ENCODE data around the gene RAB3GAP2.
A peak's percentile ranks its signal among the peaks of the same experiment; 100 is the strongest.
"Not testable (repeated sequence)": the region's sequence is repeated elsewhere in the genome, so short reads cannot be mapped to it uniquely, and the experiment has no call there.

RAB3GAP2 gene

DNA sequence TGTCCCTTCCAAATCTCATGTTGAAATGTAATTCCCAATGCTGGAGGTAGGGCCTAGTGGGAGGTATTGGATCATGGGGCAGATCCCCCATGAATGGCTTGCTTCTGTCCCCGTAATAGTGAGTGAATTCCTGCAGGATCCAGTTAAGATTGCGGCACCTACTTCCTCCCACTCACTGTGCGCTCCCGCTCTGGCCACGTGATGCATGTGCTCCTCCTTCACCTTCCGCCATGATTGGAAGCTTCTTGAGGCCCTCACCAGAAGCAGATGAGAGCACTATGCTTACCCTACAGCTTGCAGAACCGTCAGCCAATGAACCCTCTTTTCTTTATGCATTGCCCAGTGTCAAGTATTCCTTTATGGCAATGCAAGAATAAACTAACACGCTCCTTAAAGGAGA, 14.9 kb upstream of the RAB3GAP2 start:
- no peak for DNase-seq

DNA sequence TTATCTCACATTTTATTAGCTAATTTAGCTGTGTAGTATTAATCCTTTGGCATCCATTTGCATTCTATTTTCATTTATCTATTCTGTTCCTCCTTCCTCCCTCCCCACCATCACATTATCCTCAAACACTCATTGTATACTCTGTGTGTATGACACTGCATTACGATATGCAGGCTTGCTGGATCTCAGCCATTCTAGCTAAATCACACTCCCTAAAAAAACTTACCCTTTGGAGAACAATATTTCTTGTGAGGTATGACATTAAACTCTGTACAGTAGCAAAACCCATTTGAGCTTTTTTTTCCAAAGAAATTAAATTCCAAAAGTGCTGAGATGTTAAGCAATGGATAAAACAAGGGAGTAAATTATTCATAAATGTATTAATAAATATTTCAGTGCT, 11.4 kb upstream of the RAB3GAP2 start:
- DNase-seq: no peak

DNA sequence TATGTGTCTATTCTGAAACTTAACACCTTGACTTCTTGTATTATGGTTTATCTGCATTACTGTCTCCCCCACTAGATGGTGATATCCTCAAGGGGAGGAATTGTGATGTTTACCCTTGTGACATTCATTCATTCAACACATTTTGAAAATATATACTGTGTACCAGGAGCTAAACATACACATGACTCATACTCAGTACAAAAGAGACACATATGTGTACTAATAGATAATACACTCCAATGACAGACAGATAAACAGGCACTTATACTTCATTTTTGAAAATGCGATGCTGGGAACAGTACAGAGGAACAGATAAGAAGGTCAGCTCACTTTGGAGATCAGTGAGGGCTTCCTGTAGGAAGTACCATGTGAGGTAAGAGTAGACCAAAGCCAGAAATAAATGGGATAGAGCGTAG, 8.9 kb upstream of the RAB3GAP2 start:
- no peak for DNase-seq

DNA sequence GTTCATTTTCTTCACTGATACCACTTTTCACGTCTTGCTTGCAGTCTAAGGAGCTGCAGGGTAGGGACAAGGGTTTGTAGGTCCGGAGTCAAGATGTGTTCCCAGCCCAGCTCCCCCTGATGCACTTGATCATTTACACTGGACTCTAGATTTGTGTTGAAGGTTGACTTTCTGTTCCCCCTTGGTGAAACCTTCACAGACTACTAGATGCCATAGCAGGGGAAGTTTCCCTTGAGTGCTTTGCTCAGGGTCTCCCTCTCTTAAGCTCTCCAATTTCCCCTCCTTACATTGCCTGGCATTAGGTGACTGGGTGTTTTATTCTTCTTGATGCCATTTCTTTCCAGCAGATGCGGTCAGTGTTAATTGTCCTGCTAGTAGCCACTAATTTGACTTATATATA, 8.0 kb upstream of the RAB3GAP2 start:
- no peak for DNase-seq

DNA sequence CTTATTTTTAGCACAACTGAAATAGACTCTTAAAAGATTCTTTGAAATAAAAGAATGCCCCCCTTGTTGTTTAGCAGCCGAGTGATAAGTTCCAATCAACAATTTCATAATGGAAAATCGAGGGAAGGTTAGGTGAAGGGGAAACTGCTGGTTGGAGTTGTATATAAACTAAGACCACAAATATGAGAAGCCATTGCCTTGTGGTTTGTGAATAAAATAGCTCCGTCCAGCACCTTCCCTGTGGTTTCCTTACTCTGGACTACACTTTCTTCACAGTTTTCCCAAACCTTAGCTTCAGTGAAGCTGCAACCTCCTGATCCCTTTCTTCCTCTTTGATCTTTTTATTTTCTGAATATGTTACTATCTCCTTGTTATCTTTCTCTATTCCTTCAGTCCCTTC, 6.7 kb upstream of the RAB3GAP2 start:
- no peak for DNase-seq

DNA sequence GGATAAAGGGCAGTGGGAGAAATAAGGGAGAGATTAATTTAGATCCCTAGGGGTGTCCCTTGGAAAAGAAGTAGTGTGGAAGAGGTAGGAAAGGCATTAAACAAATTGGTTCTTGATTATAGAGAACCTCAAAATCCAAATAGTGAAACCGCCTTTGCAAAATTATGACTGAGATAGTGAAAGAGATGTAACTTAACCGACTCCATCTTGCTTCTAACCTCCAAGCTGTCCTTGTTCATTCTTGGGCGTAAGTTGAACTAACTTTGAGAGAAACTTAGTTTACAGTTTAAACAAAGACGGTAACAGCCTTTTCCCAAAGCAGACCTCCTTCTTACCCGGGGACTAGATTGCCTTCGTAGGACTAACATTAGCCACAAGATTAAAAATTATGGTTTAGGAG, 3.2 kb upstream of the RAB3GAP2 start:
- no peak for DNase-seq

DNA sequence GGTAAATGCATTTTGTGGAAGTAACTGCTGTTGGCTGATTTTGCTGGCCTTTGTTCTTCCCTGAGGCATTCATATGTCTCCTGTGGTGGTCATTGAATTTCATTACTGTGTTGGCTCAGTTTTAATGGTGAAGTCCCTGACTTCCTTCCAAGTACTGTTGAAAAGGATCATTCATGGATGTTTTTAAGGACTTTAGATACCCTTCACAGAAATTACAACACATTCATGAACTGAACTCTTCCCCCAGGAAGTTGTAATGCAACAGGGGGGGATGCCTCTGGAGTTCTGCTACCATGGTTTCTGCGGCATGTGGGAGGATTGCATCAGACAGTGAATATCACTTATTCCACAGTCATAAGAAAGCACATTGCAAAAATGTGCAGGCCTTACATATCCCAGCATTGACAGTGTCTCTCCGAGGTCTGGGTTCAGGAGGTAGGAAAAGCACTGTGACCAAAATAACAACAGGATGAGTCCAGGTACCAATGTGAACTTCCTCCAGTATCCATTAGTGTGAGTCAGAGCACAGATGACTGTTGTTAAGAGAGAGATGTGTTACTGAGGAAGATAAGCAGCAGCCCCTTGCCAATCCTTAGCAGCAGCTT, 2.1 kb upstream of the RAB3GAP2 start:
- DNase-seq: peak; percentile 68 to 73

DNA sequence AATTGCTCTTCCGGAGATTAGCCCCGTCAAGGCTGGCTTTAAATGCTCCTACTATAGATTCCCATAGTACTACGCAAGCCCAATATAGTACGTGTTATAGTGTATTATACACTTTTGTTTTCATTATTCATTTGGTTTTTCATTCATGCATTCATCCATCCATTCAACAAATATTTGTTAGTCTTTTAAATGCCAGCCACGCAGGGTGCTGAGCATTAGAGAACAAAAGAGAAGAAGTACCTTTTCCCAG, 513 bp upstream of the RAB3GAP2 start:
- no peak for DNase-seq

DNA sequence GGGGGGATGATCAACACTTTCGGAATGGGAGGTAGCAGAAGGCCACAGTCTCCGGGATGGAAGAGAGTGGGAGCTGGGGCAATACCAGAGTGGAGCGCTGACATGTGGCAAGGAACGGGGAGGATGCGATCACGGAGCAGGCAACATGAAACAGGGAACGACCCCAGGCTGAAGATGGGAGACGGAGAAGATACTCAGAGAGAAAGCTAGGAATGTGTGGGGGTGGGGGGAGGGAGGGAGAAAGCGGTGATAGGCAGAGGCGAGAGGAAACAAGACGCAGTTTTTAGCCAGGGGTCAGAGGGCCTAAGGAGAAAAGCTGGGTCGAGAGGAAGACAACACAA, 577 bp downstream of the RAB3GAP2 start:
- no peak for DNase-seq

DNA sequence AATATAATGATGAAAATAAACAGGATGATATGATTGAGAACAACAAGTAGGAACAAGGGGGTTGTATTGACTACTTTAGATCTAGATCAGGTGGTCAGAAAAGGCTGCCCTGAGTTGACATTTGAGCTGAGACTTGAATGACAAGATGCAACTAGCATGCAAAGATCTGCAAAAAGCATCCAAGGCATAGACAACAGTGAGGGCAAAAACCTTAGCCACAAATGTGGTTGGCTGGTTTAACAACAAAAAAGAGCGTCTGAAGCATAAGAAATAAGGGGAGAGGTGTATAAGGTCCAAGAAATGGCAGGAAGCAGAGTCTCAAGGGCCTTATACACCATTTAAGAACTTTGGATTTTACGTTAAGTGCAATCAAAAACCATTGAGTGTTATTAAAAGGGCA, 3.2 kb downstream of the RAB3GAP2 start:
- DNase-seq: no peak

DNA sequence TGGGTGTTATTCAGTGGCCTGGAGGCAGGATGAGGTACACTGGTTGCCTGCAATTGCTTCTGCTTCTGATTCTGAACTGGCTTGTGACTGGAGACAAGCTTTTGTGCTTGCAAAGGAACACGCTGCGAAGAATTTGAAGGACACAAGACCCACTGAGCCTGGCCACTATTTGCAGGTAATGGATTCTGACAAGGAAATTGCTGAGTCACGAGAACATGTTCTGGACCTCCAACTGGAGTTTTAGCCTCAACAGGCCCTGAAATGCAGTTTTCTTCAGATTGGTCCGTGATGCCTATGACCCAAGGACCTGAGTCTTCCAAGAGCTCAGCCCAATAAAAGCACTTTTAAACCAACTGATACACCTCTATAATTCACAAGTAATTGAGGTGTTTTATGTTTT, 4.6 kb downstream of the RAB3GAP2 start:
- DNase-seq: no peak

DNA sequence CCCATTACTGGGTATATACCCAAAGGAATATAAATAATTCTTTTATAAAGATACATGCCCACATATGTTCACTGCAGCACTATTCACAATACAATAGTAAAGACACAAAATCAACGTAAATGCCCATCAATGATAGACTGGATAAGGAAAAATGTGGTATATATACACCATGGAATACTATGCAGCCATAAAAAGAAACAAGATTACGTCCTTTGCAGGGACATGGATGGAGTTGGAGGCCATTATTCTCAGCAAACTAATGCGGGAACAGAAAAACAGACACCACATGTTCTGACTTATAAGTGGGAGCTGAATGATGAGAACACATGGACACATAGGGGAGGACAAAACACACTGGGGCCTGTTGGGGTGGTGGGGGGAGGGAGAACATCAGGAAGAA, 12.0 kb downstream of the RAB3GAP2 start:
- DNase-seq: not testable (repeated sequence)

DNA sequence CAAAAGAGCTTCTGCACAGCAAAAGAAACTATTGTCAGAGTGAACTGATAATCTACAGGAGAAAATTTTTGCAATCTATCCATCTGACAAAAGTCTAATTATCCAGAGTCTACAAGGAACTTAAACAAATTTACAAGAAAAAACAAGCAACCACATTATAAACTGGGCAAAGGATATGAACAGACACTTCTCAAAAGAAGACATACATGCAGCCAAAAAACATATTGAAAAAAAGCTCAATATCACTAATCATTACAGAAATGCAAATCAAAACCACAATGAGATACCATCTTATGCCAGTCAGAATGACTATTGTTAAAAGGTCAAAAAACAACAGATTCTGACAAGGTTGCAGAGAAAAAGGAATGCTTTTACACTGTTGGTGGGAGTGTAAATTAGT, 12.5 kb downstream of the RAB3GAP2 start:
- DNase-seq: not testable (repeated sequence)

DNA sequence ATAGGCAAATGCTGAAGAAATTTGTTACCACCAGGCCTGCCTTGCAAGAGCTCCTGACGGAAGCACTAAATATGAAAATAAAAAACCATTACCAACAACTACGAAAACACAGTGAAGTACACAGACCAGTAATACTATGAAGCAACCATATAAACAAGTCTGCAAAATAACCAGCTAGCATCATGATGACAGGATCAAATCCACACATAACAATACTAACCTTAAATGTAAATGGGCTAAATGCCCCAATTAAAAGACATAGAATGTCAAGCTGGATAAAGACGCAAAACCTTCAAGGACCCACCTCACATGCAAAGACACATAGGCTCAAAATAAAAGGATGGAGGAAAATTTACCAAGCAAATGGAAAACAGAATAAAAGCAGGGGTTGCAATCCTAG, 16.1 kb downstream of the RAB3GAP2 start:
- not testable (repeated sequence) for DNase-seq

DNA sequence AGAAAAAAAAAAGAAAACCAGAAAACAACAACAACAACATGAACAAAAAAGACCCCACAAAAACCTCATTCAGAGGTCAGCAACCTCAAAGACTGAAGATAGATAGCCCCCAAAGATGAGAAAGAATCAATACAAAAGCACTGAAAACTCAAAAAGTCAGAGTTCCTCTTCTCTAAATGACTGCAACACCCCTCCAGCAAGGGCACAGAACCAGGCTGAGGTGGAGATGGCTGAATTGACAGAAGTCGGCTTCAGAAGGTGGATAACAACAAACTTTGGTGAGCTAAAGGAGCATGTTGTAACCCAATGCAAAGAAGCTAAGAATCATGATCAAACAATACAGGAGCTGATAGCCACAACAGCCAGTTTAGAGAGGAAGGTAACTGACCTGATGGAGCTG, 17.0 kb downstream of the RAB3GAP2 start:
- no peak for DNase-seq

DNA sequence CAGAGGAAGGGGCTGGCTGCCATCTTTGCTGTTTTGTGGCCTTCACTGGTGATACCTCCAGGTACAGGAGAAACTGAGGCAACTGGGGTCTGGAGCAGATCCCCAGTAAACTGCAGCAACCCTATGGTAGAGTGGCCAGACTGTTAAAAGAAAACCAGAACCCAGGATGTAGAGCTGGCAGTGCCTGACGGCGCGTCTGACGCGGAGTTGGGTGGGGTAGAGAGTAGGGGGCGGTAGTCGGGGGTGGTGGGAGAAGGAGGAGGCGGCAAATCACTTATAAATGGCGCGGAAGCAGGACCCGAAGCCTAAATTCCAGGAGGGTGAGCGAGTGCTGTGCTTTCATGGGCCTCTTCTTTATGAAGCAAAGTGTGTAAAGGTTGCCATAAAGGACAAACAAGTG, 19.0 kb downstream of the RAB3GAP2 start:
- not testable (repeated sequence) for DNase-seq

DNA sequence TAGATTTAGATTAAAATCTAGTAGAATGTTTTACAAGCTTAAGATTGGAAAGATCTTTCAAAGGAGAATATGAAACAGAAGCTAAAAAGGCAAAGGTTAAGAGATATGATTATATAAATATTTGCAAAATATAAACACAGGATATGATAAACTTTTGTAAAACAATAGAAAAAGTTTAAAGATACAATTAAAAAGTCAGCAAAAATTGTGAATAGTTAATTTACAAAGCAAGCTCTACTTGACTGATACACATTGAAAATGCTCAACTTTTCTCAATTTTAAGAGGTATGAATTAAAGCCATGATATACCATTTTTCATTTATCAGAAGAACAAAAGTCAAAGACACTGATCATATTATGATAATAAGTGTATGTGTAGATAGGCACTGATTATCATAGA, 21.0 kb downstream of the RAB3GAP2 start:
- DNase-seq: no peak

DNA sequence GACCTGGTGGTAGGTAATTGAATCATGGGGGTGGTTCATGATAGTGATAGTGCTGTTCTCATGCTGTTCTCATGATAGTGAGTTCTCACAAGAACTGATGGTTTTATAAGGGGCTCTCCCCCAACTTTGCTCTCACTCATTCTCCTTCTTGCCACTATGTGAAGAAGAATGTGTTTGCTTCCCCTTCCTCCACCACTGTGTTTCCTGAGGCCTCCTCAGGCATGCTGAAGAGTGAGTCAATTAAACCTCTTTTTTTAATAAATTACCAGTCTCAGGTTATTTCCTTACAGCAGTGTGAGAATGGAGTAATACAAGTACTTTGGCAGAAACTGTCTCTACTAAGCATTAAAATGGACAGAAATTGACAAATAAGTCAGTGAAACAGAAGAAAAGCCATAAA, 21.6 kb downstream of the RAB3GAP2 start:
- no peak for DNase-seq

DNA sequence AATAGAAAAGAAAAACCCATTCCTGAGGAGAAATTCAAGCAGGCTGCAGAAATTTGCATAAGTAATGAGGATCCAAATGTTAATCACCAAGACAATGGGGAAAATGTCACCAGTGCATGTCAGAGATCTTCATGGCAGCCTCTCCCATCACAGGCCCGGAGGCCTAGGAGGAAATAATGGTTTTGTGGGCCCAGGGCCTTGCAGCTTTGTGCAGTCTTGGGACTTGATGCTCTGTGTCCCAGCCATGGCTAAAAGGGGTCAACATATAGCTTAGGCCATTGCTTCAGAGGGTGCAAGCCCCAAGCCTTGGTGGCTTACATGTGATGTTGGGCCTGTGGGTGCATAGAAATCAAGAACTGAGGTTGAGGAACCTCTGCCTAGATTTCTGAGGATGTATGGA, 22.7 kb downstream of the RAB3GAP2 start:
- no peak for DNase-seq

DNA sequence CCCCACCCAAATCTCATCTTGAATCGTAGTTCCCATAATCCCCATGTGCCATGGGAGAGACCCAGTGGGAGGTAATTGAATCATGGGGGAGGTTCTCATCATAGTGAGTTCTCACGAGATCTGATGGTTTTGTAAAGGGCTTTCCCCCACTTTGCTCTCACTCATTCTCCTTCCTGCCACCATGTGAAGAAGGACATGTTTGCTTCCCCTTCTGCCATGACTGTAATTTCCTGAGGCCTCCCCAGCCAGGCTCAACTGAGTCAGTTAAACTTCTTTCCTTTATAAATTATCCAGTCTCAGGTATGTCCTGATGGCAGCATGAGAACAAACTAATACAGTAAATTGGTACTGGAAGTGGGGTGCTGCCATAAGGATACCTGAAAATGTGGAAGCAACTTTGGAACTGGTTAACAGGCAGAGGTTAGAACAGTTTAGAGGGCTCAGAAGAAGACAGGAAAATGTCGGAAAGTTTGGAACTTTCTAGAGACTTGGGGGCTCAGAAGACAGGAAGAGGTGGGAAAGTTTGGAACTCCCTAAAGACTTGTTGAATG, 23.5 kb downstream of the RAB3GAP2 start:
- DNase-seq: not testable (repeated sequence)

DNA sequence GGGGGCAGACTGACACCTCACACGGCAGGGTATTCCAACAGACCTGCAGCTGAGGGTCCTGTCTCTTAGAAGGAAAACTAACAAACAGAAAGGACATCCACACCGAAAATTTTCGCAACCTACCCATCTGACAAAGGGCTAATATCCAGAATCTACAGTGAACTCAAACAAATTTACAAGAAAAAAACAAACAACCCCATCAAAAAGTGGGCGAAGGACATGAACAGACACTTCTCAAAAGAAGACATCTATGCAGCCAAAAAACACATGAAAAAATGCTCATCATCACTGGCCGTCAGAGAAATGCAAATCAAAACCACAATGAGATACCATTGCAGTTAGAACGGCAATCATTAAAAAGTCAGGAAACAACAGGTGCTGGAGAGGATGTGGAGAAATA, 26.4 kb downstream of the RAB3GAP2 start:
- DNase-seq: not testable (repeated sequence)

DNA sequence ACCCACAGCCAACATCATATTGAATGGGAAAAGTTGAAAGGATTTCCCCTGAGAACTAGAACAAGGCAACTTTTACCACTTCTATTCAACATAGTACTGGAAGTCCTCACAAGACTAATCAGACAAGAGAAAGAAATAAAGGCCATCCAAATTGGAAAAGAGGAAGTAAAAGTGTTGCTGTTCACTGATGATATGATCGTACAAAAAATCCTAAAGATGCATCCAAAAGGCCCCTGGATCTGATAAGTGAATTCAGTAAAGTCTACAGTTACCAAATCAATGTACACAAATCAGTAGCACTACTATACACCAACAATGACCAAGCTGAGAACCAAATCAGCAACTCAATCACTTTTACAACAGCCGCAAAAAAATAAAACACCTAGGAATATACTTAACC, 28.3 kb downstream of the RAB3GAP2 start:
- DNase-seq: no peak

DNA sequence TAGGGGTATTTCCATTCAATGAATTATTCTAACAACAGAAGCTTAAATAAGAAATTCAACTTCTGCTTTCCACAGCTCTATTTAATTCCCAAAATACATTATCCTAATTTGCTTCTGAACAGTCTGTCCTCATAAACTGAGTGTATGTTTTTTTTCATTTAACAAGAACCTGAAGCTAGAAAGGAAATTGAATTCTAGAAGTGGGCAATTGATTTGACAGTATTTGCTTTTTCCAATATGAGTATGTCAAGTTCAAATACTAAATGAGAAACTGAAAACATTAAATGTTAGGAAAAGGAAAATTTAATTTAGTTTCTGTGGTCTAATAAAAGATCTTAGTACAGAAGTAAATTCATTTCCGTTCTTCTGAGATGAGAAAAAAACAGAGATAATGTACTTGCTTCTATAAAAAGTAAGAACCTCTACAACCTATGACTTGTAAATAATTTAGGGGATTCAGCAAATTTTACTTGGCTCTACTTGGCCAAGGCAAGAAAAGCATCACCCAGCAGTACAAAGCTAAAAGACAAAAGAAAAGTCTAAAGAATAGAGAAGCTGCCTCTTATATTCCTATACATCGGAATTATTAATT, 31.1 kb downstream of the RAB3GAP2 start:
- DNase-seq: no peak

DNA sequence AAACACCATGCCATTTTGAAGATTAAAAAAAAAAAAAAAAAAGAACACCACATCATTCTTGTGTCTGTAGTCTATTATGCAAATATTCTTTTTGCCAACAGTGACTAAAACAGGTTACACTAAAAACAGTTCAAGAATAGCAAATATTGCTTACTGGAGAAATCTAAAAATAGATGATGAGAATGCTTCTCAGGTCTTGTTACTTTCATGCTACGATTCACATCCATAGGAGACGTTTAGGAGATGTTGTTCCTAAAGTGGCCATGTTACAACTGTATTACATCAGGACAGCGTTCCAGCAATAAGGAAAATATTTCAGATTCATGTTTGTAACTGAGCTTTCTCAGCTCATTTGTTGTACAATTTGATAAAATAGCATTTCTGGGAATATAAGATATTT, 32.3 kb downstream of the RAB3GAP2 start:
- DNase-seq: no peak

DNA sequence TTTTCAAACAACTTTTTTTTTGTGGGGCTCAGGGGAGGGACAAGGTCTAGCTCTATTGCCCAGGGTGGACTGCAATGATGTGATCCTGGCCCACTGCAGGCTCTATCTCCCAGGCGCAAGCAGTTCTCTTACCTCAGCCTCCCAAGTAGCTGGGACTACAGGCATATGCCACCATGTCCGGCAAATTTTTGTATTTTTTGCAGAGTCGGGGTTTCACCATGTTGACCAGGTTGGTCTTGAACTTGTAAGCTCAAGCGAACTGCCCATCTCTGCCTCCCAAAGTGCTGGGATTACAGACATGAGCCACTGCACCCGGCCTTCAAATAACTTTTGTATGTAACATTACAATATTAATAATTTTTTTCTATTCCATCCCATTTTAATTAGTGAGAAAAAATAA, 33.0 kb downstream of the RAB3GAP2 start:
- no peak for DNase-seq

DNA sequence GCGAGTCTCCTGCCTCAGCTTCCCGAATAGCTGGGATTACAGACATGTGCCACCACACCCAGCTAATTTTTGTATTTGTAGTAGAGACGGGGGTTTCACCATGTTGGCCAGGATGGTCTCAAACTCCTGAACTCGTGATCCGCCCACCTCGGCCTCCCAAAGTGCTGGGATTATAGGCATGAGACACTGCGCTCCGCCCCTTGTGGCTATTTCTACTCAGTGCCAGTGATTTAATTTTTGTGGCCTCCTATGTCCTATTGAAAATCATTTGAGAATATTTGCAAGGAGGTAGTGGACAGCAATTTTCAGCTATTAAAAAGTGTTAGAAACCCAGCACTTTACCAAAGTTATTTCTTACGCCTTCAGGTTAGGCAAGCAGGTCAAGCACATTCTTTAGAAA, 36.0 kb downstream of the RAB3GAP2 start:
- not testable (repeated sequence) for DNase-seq
